Pancreas (tissue), 10 donors: Measurements from ENCODE around the gene AP5Z1. TPM values are rescaled to one million over a fixed set of nuclear protein-coding genes. Genes with fewer than 3 reads are reported as not detected.

ENCODE experiments used
- ATAC-seq, 4 donors: fragments of 200-7000 bp; cut with Tn5 transposase; one replicate each; pipeline versions ENCODE4 v1.8.0 to v1.9.1; 2020; ENCODE audit warnings: mild to moderate bottlenecking in 4 of 4, moderate library complexity in 4 of 4
- DNase-seq, 6 donors: peaks; one replicate each; pipeline ENCODE4 v3.0.0-alpha.2; 2020
- FAIRE-seq: peaks from 2 replicates; lab custom pipeline; 2012; peaks lifted over from hg19 to GRCh38; lab: Jason Lieb, UNC
- H3K27ac ChIP-seq, 4 donors: fragments of 200-600 bp; sonication (generic); 1 replicate in 3 of 4; 2 replicates in 1 of 4; pipeline versions ENCODE4 v1.5.0 to v1.8.0; 2020
- H3K27me3 ChIP-seq, 4 donors: fragments of 200-600 bp; one replicate each; pipeline ENCODE4 v1.8.0; 2021
- H3K36me3 ChIP-seq, 3 donors: fragments of 200-600 bp; sonication (generic) in 1 of 3; one replicate each; pipeline versions ENCODE4 v1.5.0 to v1.8.0; 2020 to 2021
- H3K4me1 ChIP-seq, 3 donors: fragments of 200-600 bp; one replicate each; pipeline ENCODE4 v1.8.0; 2021
- H3K4me3 ChIP-seq, 4 donors: fragments of 200-600 bp; sonication (generic) in 2 of 4; one replicate each; pipeline versions ENCODE4 v1.5.0 to v1.8.0; 2020 to 2021
- H3K9me3 ChIP-seq, 4 donors: fragments of 200-600 bp; one replicate each; pipeline ENCODE4 v1.8.0; 2021
- WGBS, 2 donors: extraction: QIAGEN DNeasy Blood & Tissue Kit; methylation state at CpG; one replicate each; pipeline ENCODE4 v1.1.7; 2013; 5-methylcytosine and 5-hydroxymethylcytosine counted together
- intact Hi-C, 3 donors: fragments of 100-400 bp; cut with DNase I; formaldehyde crosslinking; loops; one replicate each; pipeline versions ENCODE4 v1.11.1 to v1.14.2; 2022
- polyA plus RNA-seq, 2 donors: library from polyadenylated mRNA; stranded (reverse); fragments of 200-250 nt; gene quantifications; one replicate each; pipeline ENCODE4 v1.2.3, GENCODE V29; 2013
- total RNA-seq, 6 donors: library from RNA; stranded (reverse); fragmentation: NEBNext Ultra II Directional in 4 of 6; extraction: Animal tissue kit (Norgen Biotek cat#: 25700) in 4 of 6; gene quantifications; one replicate each; pipeline versions ENCODE4 v1.2.1 to v1.2.4, GENCODE V29; 2021 to 2023
- TF ChIP-seq, protein P1 (sequence below), 4 donors: fragments of 200-600 bp; sonication (generic) in 3 of 4; IDR thresholded peaks; one replicate each; pipeline versions ENCODE4 v1.5.0 to v1.8.0; 2021; ENCODE audit warnings: antibody characterized with exemption in 4 of 4
- donor health status: healthy with polysubstance abuse.
- donor health status: DM: no; HTN: no; CAD: no; lungs with moderate emphysema.
- donor health status: DM: no; HTN: no; CAD: no.
- donor health status: control.
- donor health status: control.
- donor health status: Bipolar disorder and iron deficiency.
- donor health status: DM: yes; HTN: yes; CAD: no.
- donor health status: DM: no; HTN: no; CAD: no.
- donor health status: DM: no; HTN: no; CAD: no.
- donor health status: DM: yes; HTN: yes; CAD: no.

AP5Z1 gene
- total and polyA plus RNA-seq, 8 donors: 12.8 to 81.2 (median 18.3) TPM

GRCh38 chr7:4815121-4815520, 39.7 kb downstream of the AP5Z1 start:
- WGBS, 2 donors: 92 to 96% methylated on average over 13 to 14 of the region's 14 CpGs

DNA sequence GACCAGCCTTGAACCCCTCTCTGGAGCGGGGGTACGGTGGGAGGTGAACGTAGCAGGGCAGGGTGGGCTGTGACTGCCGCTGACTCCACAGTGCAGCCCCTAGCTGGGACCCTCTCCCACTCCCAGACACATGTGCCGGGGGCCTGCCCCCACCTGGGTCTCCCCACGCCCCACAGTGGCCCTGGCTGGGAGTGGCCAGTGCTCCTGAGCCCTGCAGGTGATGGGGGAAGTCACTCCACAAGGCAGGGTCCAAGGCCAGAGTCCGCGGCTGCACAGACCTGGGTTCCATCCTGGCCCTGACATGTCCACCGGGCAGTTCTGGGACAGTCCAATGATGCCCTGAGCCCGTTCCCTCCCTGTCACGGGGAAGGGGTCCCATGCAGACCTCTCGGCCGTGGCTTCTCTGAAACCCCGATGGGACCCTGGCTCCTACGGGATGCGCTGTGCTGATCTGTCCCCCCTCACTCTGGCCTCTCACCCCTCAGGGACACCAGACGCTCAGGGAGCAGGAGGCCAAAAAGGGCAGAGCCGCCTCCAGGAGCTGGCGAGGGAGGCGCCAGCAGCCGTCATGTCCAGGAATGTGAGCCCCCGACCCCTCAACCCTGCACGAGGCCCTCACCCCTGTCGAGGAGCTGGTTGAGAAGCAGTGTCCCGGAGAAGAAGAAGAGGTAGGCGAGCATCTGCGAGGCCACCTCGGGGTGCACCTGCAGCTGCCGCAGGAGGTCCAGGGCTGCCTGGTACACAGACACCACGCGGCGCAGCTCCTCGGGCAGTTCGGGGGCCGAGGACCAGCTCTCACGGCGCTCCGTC, 40.4 kb downstream of the AP5Z1 start:
- peak in 1 of 6 donors; percentile 58 for DNase-seq

More at GRCh38 chr7:4815121-4815520, 39.7 kb downstream of the AP5Z1 start:
- Histone ChIP-seq H3K4me3 (no peak overlapping the region), H3K4me1 (no peaks in the 10 kb centered on the region), H3K27me3 (no peaks in the 10 kb centered on the region), H3K27ac (no peak overlapping the region), H3K36me3 (no peaks in the 10 kb centered on the region), H3K9me3 (no peaks in the 10 kb centered on the region)
- ATAC-seq: no peak
- DNase-seq: peak in 1 of 6 donors; percentile 60
- intact Hi-C loops: no loop called here
- FAIRE-seq: no peak
- TF ChIP-seq, protein P1, sequence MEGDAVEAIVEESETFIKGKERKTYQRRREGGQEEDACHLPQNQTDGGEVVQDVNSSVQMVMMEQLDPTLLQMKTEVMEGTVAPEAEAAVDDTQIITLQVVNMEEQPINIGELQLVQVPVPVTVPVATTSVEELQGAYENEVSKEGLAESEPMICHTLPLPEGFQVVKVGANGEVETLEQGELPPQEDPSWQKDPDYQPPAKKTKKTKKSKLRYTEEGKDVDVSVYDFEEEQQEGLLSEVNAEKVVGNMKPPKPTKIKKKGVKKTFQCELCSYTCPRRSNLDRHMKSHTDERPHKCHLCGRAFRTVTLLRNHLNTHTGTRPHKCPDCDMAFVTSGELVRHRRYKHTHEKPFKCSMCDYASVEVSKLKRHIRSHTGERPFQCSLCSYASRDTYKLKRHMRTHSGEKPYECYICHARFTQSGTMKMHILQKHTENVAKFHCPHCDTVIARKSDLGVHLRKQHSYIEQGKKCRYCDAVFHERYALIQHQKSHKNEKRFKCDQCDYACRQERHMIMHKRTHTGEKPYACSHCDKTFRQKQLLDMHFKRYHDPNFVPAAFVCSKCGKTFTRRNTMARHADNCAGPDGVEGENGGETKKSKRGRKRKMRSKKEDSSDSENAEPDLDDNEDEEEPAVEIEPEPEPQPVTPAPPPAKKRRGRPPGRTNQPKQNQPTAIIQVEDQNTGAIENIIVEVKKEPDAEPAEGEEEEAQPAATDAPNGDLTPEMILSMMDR (IDR thresholded peaks at IDR 0.05): no peak

GRCh38 chr7:4816419-4817080, 41.1 kb downstream of the AP5Z1 start:
- Histone ChIP-seq H3K9me3 (no peaks in the 10 kb centered on the region), H3K36me3 (no peaks in the 10 kb centered on the region), H3K4me1 (no peaks in the 10 kb centered on the region), H3K4me3 (no peak overlapping the region), H3K27me3 (no peaks in the 10 kb centered on the region), H3K27ac (no peak overlapping the region)
- DNase-seq: peak in 1 of 6 donors; percentile 60
- TF ChIP-seq, protein P1 (IDR thresholded peaks at IDR 0.05): no peak
- WGBS, 2 donors: 83 to 91% methylated on average over 25 to 26 of the region's 26 CpGs
- no peak for FAIRE-seq
- intact Hi-C loops: no loop called here
- no peak for ATAC-seq

More for the DNA sequence above, 40.4 kb downstream of the AP5Z1 start:
- no peak for FAIRE-seq
- WGBS, 2 donors: 77 to 89% methylated on average over 38 of the region's 38 CpGs
- Histone ChIP-seq H3K27ac (no peak overlapping the region), H3K4me3 (no peak overlapping the region), H3K4me1 (no peaks in the 10 kb centered on the region), H3K9me3 (no peaks in the 10 kb centered on the region), H3K36me3 (no peaks in the 10 kb centered on the region), H3K27me3 (no peaks in the 10 kb centered on the region)
- TF ChIP-seq, protein P1 (IDR thresholded peaks at IDR 0.05): no peak
- ATAC-seq: no peak
- intact Hi-C loops: no loop called here

- H3K27ac ChIP-seq: no peak overlapping the region
- H3K4me1 ChIP-seq: no peaks in the 10 kb centered on the region
- TF ChIP-seq, protein P1 (IDR thresholded peaks at IDR 0.05): no peak
- FAIRE-seq: no peak
- no peak for ATAC-seq
- H3K36me3 ChIP-seq: no peaks in the 10 kb centered on the region
- WGBS, 2 donors: 81 to 91% methylated on average over 38 of the region's 38 CpGs
- no peaks in the 10 kb centered on the region for H3K9me3 ChIP-seq
- no peaks in the 10 kb centered on the region for H3K27me3 ChIP-seq
- H3K4me3 ChIP-seq: no peak overlapping the region
- intact Hi-C loops: no loop called here
- peak in 1 of 6 donors; percentile 54 for DNase-seq
Observed at GRCh38 chr7:4817178-4817901, 41.9 kb downstream of the AP5Z1 start.
